Jurkat, Clone E6-1 (cell line): ENCODE measurements around the gene GAR1. TPM values are rescaled to one million over a fixed set of nuclear protein-coding genes. Genes with fewer than 3 reads are reported as not detected.
"Not testable (repeated sequence)": the region's sequence is repeated elsewhere in the genome, so short reads cannot be mapped to it uniquely, and the experiment has no call there.

Experiments
- DNase-seq: peaks from one replicate; pipeline ENCODE4 v3.0.0-alpha.2; 2011; ENCODE audit warnings: low read depth, low spot score
- H3K4me3 ChIP-seq: 2 replicates; pipeline ENCODE4 v1.5.1; 2011; ENCODE audit warnings: mild to moderate bottlenecking, low read length, control low read depth, moderate library complexity
- polyA plus RNA-seq: library from polyadenylated mRNA; unstranded; fragments of >200 nt; gene quantifications from one replicate; pipeline ENCODE4 v1.2.1, GENCODE V29; 2012; ENCODE audit warnings: missing spikeins; ENCODE audit not compliant: insufficient read length, insufficient read depth

GAR1 gene
- 86.3 TPM for polyA plus RNA-seq

- DNase-seq = peak; percentile 93
- H3K4me3 ChIP-seq = peak within 1 kb of the TSS; percentile 99
Measured at GRCh38 chr4:109815151-109816081, at the start of gene GAR1. GAR1 (plus strand) TSS chr4:109815762; CDS start chr4:109816165, 403 bp downstream.

GRCh38 chr4:109782092-109782491 is 33.5 kb upstream of the GAR1 start:
- H3K4me3 ChIP-seq, DNase-seq: not testable (repeated sequence)

- DNase-seq = no peak
- no peak overlapping the region for H3K4me3 ChIP-seq
Measured at GRCh38 chr4:109786846-109787245, 28.7 kb upstream of the GAR1 start.

- DNase-seq = no peak
Measured at GRCh38 chr4:109787807-109788206, 27.8 kb upstream of the GAR1 start.

GRCh38 chr4:109795059-109795458 is 20.5 kb upstream of the GAR1 start:
- no peak for DNase-seq
- no peak overlapping the region for H3K4me3 ChIP-seq

More at GRCh38 chr4:109787807-109788206, 27.8 kb upstream of the GAR1 start:
- H3K4me3 ChIP-seq = no peak overlapping the region

- no peak overlapping the region for H3K4me3 ChIP-seq
- no peak for DNase-seq
Measured at GRCh38 chr4:109798866-109799265, 16.7 kb upstream of the GAR1 start.

GRCh38 chr4:109801099-109801789 is 14.3 kb upstream of the GAR1 start:
- DNase-seq = no peak
- H3K4me3 ChIP-seq = no peak overlapping the region

- no peak for DNase-seq
- H3K4me3 ChIP-seq = no peak within 1 kb of the TSS
Measured at GRCh38 chr4:109801895-109802319, 13.7 kb upstream of the GAR1 start, which contains the start of gene CFI. CFI (minus strand) TSS chr4:109801999; CDS start chr4:109801971, 28 bp downstream.

GRCh38 chr4:109803924-109804571 is 11.5 kb upstream of the GAR1 start:
- no peak for DNase-seq

GRCh38 chr4:109809655-109810054 is 5.9 kb upstream of the GAR1 start:
- no peak for DNase-seq
- H3K4me3 ChIP-seq = no peak overlapping the region

More at GRCh38 chr4:109803924-109804571, 11.5 kb upstream of the GAR1 start:
- H3K4me3 ChIP-seq = no peak overlapping the region

- no peak for DNase-seq
Measured at GRCh38 chr4:109810552-109811387, 4.8 kb upstream of the GAR1 start.

GRCh38 chr4:109811707-109812106 is 3.9 kb upstream of the GAR1 start:
- no peak overlapping the region for H3K4me3 ChIP-seq
- DNase-seq = no peak

More at GRCh38 chr4:109810552-109811387, 4.8 kb upstream of the GAR1 start:
- no peak overlapping the region for H3K4me3 ChIP-seq

GRCh38 chr4:109816082-109816442 is 500 bp downstream of the GAR1 start:
- peak overlapping the region; percentile 99 for H3K4me3 ChIP-seq
- DNase-seq = no peak

GRCh38 chr4:109816894-109817293 is 1.3 kb downstream of the GAR1 start:
- peak overlapping the region; percentile 99 for H3K4me3 ChIP-seq

GRCh38 chr4:109818268-109818667 is 2.7 kb downstream of the GAR1 start:
- no peak for DNase-seq
- no peak overlapping the region for H3K4me3 ChIP-seq

More at GRCh38 chr4:109816894-109817293, 1.3 kb downstream of the GAR1 start:
- DNase-seq = no peak

- DNase-seq = no peak
- H3K4me3 ChIP-seq = no peak overlapping the region
Measured at GRCh38 chr4:109820563-109820962, 5.0 kb downstream of the GAR1 start.

- no peak overlapping the region for H3K4me3 ChIP-seq
- no peak for DNase-seq
Measured at GRCh38 chr4:109821185-109821584, 5.6 kb downstream of the GAR1 start.

- no peak overlapping the region for H3K4me3 ChIP-seq
- no peak for DNase-seq
Measured at GRCh38 chr4:109826719-109827118, 11.2 kb downstream of the GAR1 start.

GRCh38 chr4:109827672-109828071 is 12.1 kb downstream of the GAR1 start, which contains the start of gene RRH:
RRH (plus strand) TSS chr4:109827972; CDS start chr4:109828028, 56 bp downstream.
- DNase-seq = no peak
- no peak within 1 kb of the TSS for H3K4me3 ChIP-seq
